Activated CD8-positive, alpha-beta memory T cell treated with anti-CD3 and anti-CD28 coated beads, Interleukin-2, amount 50 U/mL, for 48 hours (primary cell): ENCODE data around the gene MS4A4E.
"Not testable (repeated sequence)": the region's sequence is repeated elsewhere in the genome, so short reads cannot be mapped to it uniquely, and the experiment has no call there.

Experiments
- DNase-seq: peaks from one replicate; pipeline ENCODE4 v3.0.0-alpha.2; 2020

The MS4A4E gene

DNA sequence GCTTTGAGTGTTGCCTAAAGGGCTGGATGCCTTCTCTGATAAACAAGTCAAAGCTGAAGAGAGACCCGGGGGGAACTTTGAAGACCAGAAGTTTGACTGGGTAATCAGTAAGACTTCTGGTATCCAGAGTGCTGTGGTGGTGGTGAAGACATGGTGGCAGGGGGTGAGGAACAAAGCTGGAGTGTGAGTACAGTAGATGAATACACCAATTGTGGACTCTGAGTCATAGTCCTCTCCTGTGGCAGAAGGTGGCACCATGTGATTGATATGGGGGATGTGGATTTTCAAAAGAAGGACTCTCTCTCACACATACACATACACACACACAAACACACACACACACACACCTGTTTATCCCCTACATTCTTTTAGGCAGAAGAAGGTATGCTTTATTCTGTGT, 72.4 kb downstream of the MS4A4E start:
- no peak for DNase-seq

DNA sequence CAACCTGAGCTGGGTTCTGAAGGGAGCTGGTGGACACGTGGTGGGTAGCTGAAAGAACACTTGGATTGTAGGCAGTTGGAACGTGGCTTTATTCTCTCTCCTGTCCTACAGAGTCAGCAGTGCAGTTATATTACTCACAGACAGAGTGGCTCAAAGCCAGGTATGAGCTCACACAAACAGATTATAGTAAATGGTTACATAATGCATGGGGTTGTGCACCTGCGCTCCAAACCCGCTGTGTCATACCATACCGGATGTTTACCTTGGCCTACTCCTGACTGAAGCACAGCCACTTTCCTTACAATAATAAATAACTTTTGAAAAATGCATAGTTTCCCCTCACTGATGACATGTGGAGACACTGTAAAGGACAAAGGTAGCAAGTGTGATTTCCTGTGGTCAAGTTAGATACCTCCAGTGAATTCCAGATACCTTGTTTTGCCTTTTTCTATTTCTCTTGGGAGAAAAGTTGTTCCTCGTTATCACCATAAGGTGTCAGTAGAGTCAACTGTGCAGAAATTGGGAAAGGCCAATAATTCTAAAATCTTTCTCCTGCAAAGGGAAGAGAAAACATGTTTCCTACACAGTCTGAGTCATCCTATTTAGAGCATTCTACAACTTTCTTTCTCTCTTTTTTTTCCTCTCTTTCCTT, 73.5 kb downstream of the MS4A4E start:
- no peak for DNase-seq

DNA sequence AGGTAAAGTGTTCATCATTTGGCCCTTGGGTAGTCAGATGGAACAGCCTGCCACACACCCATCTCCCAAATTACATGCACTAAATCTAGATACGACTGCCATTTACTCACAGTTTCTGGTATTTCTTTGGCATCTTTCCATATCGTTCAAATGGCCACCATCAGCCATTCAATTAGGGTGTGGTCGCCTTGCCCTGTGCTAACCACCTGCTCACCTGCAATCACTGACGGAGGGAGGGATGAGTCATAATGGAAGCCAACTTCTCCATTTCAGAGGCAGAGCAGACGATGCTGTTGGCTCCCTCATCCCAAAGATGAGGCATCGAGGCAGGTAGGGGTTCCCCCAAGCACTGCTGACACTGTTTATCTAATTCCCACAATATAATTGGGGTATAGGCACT, 74.6 kb downstream of the MS4A4E start:
- DNase-seq: no peak

DNA sequence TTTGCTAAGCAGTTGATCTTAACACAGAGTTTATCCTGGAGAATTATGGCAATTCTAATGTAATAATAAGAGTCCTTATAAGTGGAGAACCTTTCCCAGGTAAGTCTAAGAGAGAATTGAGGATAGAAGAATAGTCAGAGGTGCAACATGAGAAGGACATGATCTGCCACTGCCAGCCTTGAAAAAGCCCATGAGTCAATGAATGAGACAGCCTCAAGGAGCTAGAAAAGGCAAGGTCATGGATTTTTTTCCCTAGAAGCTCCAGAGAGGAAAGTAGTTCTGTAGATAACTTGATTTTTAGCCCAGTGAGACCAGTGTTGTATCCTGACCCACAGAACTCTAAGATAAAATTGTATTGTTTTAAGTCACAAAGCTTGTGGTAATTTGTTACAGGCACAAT, 77.0 kb downstream of the MS4A4E start:
- DNase-seq: no peak

DNA sequence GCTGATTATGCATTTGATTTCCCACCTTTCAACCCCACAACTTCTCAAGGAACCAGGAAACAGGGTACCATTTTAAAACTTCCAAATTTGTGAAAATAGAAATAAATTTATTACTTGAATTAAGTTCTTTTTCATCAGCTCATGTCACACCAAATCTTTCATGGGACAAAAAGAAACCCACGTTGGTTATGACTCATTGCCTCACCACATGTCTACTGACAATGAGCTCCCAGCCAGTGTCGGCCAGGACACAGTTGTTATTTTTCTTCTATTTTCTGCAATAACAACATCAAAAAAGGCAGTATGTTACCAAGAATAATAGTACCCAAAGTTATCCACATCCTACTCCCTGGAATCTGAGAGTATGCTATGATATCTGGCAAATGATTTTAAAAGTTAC, 77.4 kb downstream of the MS4A4E start:
- no peak for DNase-seq

DNA sequence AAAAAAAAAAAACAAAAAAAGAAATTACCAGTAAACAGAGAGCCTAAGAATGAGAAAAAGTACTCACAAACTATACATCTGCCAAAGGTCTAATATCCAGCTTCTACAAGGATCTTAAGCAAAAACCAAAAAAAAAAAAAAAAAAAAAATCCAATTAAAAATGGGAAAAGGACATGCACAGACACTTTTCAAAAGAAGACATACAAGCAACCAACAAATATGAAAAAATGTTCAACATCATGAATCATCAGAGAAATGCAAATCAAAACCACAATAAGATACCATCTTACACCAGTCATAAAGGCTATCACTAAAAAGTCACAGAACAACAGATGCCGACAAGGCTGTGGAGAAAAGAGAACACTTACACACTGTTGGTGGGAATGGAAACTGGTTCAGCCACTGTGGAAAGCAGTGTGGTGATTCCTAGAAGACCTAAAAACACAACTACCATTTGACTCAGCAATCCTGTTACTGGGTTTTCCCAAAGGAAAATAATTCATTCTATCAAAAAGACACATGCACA, 78.3 kb downstream of the MS4A4E start:
- no peak for DNase-seq

DNA sequence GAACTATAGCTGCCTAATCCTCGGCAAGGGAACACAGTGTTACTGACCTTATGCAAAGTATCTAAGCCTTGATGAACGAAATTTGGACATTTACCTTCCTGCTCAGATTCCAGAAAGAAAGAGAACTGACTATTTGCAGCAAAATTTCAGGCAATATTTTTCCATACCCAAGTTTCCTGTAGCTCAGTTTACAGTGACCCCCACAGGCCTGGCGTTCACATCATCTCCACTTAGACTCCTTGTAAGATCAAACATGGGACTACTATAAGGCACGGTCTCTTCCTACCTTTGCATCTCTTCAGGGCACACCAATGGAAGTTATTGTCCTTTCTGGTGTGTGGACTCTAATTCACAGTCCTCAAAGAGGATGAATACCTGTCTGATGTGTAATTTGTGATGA, 81.2 kb downstream of the MS4A4E start:
- no peak for DNase-seq

DNA sequence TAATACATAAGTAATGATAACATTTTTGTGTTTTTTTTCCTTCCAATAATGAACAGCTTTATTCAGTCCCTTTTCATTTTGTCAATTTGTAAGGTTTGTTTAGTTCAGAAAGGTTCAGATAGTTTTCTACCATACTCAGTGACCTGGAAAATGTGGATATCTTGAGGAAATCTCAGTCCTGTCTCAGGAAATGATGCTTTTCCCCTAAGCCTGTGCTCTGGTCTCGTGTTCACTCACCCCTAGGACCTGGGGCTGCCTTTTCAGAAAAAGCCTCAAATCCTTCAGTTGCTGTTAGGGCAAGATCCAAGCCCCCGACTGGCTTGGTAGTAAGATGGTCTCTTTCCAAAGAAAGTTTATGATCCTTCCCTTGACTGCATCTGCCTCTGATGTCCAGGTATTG, 81.8 kb downstream of the MS4A4E start:
- no peak for DNase-seq

DNA sequence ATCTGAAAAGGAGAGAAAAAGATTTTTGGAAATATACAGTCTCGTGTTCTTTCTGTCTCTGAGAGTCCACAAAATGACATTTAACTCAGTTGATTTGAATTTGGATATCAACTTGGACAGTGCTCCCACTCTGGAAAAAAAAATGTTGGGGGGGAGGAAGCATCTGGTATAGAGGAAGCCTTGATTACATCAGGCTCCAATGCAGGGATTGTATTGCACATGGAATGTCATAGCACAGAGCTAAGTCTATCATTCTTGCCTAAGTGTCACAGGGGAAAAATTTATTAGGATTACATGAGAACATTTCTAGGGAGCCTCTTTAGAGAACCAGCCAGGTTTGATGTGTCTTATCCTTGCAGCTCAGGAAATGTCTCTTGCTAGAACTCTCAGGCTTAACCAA, 83.1 kb downstream of the MS4A4E start:
- DNase-seq: no peak

DNA sequence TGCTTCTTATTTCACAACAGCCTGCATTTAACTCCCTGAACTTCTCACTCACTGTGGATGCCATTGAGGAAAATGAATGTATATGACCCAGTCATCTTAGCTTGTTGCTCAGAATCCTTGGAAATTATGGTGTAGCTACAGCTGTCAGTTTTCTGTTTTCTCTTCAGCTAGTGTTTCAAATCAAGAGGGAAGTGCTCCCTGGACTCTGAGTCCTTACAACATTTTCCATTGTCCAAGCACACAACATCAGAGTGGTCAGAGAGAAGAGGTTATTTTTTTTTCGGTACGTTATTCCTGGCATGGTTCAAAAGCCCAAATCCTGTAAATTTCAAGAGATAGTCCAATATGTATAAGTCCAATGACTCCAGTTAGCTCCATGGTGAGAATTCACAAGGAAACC, 83.7 kb downstream of the MS4A4E start:
- no peak for DNase-seq

DNA sequence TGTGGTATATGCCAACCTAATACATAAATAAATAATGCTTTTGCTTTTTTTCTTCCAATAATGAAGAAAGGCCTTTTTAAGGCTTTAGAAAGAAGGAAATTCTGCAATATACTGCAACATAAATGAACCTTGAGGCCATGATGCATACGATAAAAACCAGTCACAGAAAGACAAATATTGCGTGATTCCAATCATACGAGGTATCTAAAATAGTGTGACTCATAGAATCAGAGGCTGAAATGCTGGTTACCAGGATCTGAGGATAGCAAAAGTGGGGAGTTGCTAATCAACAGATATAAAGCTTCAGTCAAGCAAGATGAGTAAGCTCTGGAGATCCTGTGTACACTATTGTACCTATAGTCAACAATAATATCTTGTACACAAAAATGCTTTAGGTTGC, 84.3 kb downstream of the MS4A4E start:
- no peak for DNase-seq

DNA sequence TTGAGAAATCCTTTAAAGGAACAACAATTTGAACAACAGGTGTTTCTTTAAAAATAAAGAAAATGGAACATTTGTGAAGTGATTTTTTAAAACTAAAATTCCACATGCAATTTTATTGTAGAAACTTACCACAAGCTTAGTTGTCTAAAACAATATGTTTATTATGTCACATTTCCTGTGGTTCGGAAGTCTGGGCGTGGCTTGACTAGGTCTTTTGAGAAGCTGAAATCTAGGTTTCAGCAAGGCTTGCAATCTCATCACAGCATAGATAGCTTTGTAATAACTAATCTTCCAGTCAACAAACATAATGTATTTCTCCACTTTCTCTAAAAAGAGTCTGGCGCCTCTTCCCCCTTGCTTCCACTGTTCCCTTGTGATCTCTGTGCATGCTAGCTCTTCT, 87.0 kb downstream of the MS4A4E start:
- no peak for DNase-seq

DNA sequence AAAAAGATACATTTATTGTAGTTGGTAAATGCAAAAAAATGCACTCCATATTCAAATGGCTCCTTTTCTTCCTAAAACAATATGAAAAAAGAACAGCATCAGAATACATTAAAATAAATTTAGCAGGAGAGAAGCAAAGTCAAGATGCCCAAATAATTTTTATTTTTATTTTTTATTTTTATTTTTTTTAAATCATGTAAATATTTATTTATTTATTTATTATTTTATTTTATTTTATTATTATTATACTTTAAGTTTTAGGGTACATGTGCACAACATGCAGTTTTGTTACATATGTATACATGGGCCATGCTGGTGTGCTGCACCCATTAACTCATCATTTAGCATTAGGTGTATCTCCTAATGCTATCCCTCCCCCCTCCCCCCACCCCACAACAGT, 90.2 kb downstream of the MS4A4E start:
- not testable (repeated sequence) for DNase-seq

DNA sequence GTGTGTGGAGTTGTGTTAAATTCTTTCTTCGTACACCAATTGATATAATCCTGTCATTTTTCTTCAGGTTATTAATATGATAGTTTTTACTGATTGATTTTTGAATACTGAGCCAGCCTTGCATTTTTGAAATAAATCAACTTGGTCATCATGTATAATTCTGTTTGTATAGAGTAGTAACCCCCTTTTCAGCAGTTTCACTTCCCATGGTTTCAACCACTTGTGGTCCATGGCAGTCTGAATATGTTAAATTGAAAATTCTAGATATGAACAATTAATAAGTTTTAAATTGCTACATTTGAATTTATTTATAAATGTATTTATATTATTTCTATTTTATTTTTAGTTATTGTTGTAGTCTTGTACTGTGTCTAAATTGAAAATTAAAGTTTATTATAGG, 92.7 kb downstream of the MS4A4E start:
- DNase-seq: no peak
